Mucosa of descending colon (tissue), 3 donors: ENCODE results near the gene PDCD5. TPM values are rescaled to one million over a fixed set of nuclear protein-coding genes. Genes with fewer than 3 reads are reported as not detected.

Experiments
- ATAC-seq: fragments of 200-7000 bp; cut with Tn5 transposase; one replicate; pipeline ENCODE4 v1.9.1; 2020; ENCODE audit warnings: mild to moderate bottlenecking, moderate library complexity
- DNase-seq, 3 donors: peaks; one replicate each; pipeline ENCODE4 v3.0.0-alpha.2; 2020
- H3K36me3 ChIP-seq: fragments of 200-600 bp; one replicate; pipeline ENCODE4 v1.8.0; 2021; ENCODE audit warnings: low read depth, mild to moderate bottlenecking
- H3K4me1 ChIP-seq: fragments of 200-600 bp; one replicate; pipeline ENCODE4 v1.8.0; 2021; ENCODE audit warnings: low read depth, mild to moderate bottlenecking
- H3K4me3 ChIP-seq: fragments of 200-600 bp; one replicate; pipeline ENCODE4 v1.8.0; 2021; ENCODE audit warnings: mild to moderate bottlenecking
- H3K9me3 ChIP-seq: fragments of 200-600 bp; one replicate; pipeline ENCODE4 v1.8.0; 2021; ENCODE audit warnings: mild to moderate bottlenecking
- CTCF ChIP-seq: fragments of 200-600 bp; IDR thresholded peaks from one replicate; pipeline ENCODE4 v1.8.0; 2022; ENCODE audit warnings: antibody characterized with exemption, mild to moderate bottlenecking
- intact Hi-C, 2 donors: fragments of 100-400 bp; cut with DNase I in 1 of 2; cut with micrococcal nuclease in 1 of 2; formaldehyde crosslinking; loops; one replicate each; pipeline versions ENCODE4 v1.11.0 to v1.11.1; 2022; cut with DNase I, micrococcal nuclease
- total RNA-seq, 3 donors: library from RNA; stranded (reverse); fragmentation: NEBNext Ultra II Directional in 2 of 3; extraction: Animal tissue kit (Norgen Biotek cat#: 25700) in 2 of 3; gene quantifications; one replicate each; pipeline versions ENCODE4 v1.2.1 to v1.2.4, GENCODE V29; 2021 to 2023
- donor health status: DM: no; HTN: no; CAD: no; lungs with moderate emphysema.
- donor health status: DM: no; HTN: no; CAD: no.
- donor health status: DM: no; HTN: yes; CAD: no.

The PDCD5 gene
- total RNA-seq, 3 donors from 2014 or later, result 44.8 to 79.6 (median 69.4) TPM

DNA sequence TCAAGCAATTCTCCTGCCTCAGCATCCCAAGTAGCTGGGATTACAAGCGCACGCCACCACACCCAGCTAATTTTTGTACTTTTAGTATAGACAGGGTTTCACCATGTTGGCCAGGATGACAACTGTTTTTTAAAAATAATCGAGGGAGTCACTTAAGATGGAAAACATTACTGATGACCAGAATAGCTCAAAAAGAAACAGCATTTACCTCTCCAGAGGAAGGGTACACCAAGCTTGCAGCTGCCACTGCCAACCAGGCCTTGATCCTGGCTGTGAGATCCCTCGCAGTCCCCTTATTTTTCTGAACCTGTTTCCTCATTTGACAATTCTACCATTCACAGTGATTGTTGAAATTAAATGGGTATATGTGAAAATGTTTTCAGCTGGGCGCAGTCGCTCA lies 14.5 kb downstream of the PDCD5 start:
- Histone ChIP-seq H3K9me3 (no peaks in the 10 kb centered on the region), H3K36me3 (peaks cover 19% of the 10 kb centered on the region), H3K4me1 (no peaks in the 10 kb centered on the region), H3K4me3 (no peak overlapping the region)
- ATAC-seq (no peak), DNase-seq (no peak)
- intact Hi-C loops, result no loop called here
- TF ChIP-seq CTCF, result no peak

DNA sequence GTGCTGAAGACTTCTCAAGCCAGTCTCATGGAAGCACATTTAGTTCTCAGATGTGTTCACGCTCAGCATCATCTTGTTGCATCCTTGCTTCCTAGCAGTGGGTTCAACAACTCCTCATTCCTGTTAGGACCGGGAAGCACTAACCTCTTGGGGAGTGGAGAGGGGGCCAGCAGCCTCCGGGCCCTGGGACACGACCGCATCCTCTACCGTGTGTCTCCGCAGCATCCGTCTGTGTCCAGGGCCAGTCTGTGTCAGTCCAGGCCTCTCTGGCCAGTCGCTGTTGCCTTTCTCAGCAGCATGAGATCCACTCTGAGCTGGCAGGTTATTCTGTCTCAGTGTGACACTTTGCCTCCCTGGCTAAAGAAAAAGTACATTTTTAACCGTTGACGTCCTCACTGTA lies 17.0 kb downstream of the PDCD5 start:
- Histone ChIP-seq H3K36me3 (peaks cover 22% of the 10 kb centered on the region), H3K4me3 (no peak overlapping the region), H3K4me1 (no peaks in the 10 kb centered on the region), H3K9me3 (no peaks in the 10 kb centered on the region)
- ATAC-seq, result no peak
- TF ChIP-seq CTCF, result no peak
- no peak for DNase-seq
- intact Hi-C loops, result no loop called here

GRCh38 chr19:32599258-32599657 lies 18.3 kb downstream of the PDCD5 start:
- DNase-seq (no peak), ATAC-seq (no peak)
- no peak for TF ChIP-seq CTCF
- Histone ChIP-seq H3K9me3 (no peaks in the 10 kb centered on the region), H3K4me3 (no peak overlapping the region), H3K4me1 (no peaks in the 10 kb centered on the region), H3K36me3 (peaks cover 31% of the 10 kb centered on the region)
- intact Hi-C loops, result no loop called here

- ATAC-seq (peak; percentile 62), DNase-seq (peak in 1 of 3 donors; percentile 49)
- Histone ChIP-seq H3K4me1 (no peaks in the 10 kb centered on the region), H3K4me3 (no peak overlapping the region), H3K36me3 (peaks cover 31% of the 10 kb centered on the region), H3K9me3 (no peaks in the 10 kb centered on the region)
- peak; percentile 60 for TF ChIP-seq CTCF
- intact Hi-C loops, result no loop called here
Measured at GRCh38 chr19:32599736-32600157, 18.8 kb downstream of the PDCD5 start.

GRCh38 chr19:32603961-32604360 lies 23.0 kb downstream of the PDCD5 start:
- ATAC-seq (no peak), DNase-seq (no peak)
- no peaks in the 10 kb centered on the region for H3K4me1 ChIP-seq
- no peak for TF ChIP-seq CTCF
- intact Hi-C loops, result no loop called here
- H3K4me3 ChIP-seq, result no peak overlapping the region
- peaks cover 22% of the 10 kb centered on the region for H3K36me3 ChIP-seq
- H3K9me3 ChIP-seq, result no peaks in the 10 kb centered on the region

DNA sequence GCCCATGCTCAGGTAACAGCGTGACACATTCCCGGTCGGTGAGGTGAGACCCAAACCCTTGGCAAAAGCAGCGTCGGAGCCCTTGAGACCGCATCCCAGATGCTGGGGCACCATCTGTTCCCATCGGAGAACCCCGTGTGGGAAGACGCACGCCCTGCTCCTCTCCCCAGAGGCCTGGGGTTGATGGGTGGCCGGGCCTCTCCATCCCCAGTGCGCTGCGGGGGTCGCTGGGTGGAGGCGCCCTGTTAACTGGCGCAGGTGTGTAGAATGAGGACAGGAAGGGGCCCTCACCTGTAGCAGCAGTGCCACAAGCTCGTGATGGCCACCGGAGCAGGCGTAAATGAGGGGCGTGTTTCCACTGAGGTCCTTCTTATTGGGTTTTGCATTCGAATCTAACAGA lies 24.6 kb downstream of the PDCD5 start:
- no peaks in the 10 kb centered on the region for H3K9me3 ChIP-seq
- H3K36me3 ChIP-seq, result peaks cover 12% of the 10 kb centered on the region

More for the DNA sequence above, 24.6 kb downstream of the PDCD5 start:
- no peak for DNase-seq
- intact Hi-C loops, result no loop called here
- no peak for TF ChIP-seq CTCF
- no peak for ATAC-seq
- Histone ChIP-seq H3K4me1 (no peaks in the 10 kb centered on the region), H3K4me3 (no peak overlapping the region)
